NB4 (cell line): Measurements from ENCODE around the gene PNKP.

ENCODE experiments used
- DNase-seq: peaks from one replicate; pipeline ENCODE4 v3.0.0; 2010; ENCODE audit warnings: low read depth
- H3K4me3 ChIP-seq: one replicate; pipeline ENCODE4 v1.5.1; 2011; ENCODE audit warnings: mild to moderate bottlenecking, low read depth, low read length, moderate library complexity
- MYC ChIP-seq: IDR thresholded peaks from 2 replicates; pipeline ENCODE4 v1.6.1; 2011; ENCODE audit warnings: low read depth, low read length
- POLR2A ChIP-seq: IDR thresholded peaks from 2 replicates; pipeline ENCODE4 v1.6.1; 2011; ENCODE audit warnings: mild to moderate bottlenecking; ENCODE audit not compliant: insufficient read length; ENCODE audit errors: extremely low read depth
- TF ChIP-seq, protein P1 (sequence below): IDR thresholded peaks from one replicate; pipeline ENCODE4 v1.5.1; 2012; ENCODE audit warnings: low read depth, low read length
- TF ChIP-seq, protein P2 (sequence below): IDR thresholded peaks from 2 replicates; pipeline ENCODE4 v1.6.1; 2011; ENCODE audit warnings: low read depth, low read length

Gene PNKP

DNA sequence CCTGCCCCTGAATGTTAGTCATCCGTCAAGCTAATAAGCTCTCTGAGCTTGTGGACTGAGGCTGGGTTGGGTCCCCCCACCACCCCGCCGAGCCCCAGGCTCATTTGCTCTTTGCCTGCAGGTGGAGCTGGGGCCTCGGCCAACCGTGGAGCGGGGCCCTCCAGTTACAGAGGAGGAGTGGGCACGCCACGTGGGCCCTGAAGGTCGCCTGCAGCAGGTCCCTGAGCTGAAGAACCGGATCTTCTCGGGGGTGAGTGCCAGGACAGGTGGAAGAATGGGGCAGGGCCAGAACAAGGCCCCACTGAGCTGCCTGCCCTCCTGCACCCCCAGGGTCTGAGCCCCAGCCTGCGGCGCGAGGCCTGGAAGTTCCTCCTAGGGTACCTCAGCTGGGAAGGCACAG is 15.3 kb upstream of the PNKP start:
- TF ChIP-seq, protein P1, sequence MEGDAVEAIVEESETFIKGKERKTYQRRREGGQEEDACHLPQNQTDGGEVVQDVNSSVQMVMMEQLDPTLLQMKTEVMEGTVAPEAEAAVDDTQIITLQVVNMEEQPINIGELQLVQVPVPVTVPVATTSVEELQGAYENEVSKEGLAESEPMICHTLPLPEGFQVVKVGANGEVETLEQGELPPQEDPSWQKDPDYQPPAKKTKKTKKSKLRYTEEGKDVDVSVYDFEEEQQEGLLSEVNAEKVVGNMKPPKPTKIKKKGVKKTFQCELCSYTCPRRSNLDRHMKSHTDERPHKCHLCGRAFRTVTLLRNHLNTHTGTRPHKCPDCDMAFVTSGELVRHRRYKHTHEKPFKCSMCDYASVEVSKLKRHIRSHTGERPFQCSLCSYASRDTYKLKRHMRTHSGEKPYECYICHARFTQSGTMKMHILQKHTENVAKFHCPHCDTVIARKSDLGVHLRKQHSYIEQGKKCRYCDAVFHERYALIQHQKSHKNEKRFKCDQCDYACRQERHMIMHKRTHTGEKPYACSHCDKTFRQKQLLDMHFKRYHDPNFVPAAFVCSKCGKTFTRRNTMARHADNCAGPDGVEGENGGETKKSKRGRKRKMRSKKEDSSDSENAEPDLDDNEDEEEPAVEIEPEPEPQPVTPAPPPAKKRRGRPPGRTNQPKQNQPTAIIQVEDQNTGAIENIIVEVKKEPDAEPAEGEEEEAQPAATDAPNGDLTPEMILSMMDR = no peak
- TF ChIP-seq POLR2A = no peak
- no peak for TF ChIP-seq MYC
- TF ChIP-seq, protein P2, sequence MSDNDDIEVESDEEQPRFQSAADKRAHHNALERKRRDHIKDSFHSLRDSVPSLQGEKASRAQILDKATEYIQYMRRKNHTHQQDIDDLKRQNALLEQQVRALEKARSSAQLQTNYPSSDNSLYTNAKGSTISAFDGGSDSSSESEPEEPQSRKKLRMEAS = no peak
- no peak overlapping the region for H3K4me3 ChIP-seq
- no peak for DNase-seq

DNA sequence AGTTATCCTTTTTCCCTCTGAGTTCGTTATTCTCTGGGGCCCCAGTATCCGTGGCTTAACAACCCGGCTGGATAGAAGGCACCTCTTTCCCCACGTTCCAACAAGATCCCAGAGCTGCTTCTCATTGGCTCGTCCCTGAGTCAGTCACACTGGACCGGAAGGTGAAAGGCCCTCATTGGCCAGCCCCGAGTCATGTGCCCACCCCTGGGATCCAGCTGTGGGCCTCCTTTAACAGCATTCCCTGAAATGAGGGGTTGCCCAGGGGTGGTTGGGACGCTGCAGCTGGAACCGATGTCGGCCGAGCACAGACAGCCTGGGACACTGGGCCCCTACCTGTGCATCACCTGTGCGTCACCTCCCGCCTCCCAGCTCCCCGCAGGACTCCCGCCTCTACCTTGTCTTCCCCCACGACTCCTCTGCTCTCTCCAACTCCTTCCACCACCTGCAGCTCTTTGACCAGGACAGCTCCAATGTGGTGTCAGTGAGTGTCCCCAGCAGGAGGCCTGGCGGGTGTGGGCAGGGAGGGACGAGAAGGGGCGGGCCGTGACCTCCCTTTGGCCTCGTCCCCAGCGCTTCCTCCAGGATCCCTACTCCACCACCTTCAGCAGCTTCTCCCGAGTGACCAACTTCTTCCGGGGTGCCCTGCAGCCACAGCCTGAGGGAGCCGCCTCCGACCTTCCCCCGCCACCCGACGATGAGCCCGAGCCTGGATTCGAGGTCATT is 14.5 kb upstream of the PNKP start:
- no peak for DNase-seq
- H3K4me3 ChIP-seq = no peak overlapping the region
- TF ChIP-seq MYC = no peak
- TF ChIP-seq POLR2A = no peak
- TF ChIP-seq, protein P2 = no peak
- TF ChIP-seq, protein P1 = no peak

DNA sequence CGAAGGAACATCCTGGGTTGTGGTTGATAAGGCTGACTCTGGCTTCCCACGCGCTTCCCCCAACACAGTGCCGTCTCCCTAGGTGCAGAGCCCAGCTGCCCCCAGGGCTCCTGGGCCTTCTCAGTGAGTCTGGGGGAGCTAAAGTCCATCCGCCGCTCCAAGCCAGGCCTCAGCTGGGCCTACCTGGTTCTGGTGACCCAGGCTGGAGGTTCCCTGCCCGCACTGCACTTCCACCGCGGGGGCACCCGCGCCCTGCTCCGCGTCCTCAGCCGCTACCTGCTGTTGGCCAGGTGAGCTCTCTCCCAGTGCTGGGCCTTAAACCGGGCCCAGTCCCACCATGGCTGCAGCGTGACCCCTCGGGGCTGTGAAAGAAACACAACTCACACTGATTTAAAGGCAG is 13.8 kb upstream of the PNKP start:
- H3K4me3 ChIP-seq = no peak overlapping the region
- TF ChIP-seq MYC (no peak), POLR2A (no peak)
- TF ChIP-seq, protein P2 = no peak
- TF ChIP-seq, protein P1 = no peak
- DNase-seq = no peak

DNA sequence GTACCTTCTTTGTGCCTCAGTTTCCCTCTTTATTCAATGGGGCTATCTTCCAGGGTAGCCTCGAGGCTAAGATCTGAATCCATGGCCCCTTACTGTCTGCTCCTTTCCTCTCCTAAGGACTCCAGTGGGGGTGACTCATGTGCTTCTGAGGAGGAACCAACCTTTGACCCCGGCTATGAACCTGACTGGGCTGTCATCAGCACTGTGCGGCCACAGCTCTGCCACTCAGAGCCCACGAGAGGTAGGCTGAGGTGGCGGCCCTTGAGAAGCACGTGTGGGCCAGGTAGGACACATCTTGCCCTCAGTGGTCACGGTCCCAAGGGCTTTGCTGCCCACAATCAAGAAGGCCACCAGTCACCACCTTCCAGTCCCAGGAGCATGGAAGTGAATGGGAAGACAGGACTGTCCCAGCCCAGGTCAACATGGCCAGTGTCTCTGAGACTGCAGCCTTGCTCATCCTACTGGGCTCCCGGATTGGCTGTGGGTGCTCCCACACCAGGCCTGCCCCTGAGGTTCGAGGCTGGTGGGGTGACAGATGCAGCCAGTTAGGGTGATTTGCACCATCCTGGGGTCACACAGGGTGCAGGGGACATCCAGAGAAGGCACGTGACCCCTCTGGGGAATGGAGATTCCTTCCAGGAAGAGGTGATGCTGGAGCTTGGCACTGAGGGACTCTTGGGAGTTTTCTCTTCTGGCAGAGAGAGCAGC is 12.9 kb upstream of the PNKP start:
- DNase-seq = no peak
- TF ChIP-seq, protein P2 = no peak
- no peak for TF ChIP-seq POLR2A
- TF ChIP-seq MYC = no peak
- TF ChIP-seq, protein P1 = no peak
- H3K4me3 ChIP-seq = no peak overlapping the region

DNA sequence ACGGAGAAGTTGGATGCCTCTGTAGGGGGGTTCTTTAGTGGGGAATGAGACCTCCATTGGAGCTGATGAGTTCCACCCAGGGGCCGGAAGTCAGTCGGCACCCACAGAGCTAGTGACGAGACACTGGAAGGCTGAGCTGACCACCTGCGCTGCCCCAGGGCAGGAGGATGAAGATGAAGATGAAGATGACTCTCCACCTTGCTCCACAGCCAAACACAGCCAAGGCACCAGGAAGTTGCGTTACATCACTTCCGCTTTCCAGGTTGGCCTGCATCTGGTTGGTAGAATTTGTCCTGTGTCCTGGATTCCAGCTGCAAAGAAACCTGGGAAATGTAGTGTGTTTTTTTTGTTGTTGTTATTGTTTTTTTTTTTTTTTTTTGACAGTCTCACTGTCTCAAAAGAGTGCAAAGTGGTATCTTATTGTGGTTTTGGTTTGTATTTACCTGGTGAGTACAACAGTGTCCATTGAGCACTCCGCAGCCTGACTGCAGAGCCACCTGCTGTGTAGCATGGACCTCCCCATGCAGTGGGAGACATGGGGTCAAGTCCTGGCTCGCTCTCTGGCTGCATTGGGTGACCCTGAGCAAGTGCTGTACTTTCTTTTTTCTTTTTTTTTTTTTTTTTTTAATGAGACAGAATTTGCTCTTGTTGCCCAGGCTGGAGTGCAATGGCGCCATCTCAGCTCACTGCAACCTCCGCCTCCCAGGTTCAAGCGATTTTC is 12.0 kb upstream of the PNKP start:
- DNase-seq = peak; percentile 52
- H3K4me3 ChIP-seq = no peak overlapping the region
- TF ChIP-seq POLR2A = no peak
- TF ChIP-seq, protein P2 = no peak
- TF ChIP-seq, protein P1 = no peak
- TF ChIP-seq MYC = no peak
